NCI-H2227 treated with DMSO at 0.1 percent for 48 hours (cell line): Measurements from ENCODE around the gene RELL2.

Source experiments
- DNase-seq: peaks from one replicate; lab custom pipeline; 2025; lab: John Stamatoyannopoulos, UW

The RELL2 gene

DNA sequence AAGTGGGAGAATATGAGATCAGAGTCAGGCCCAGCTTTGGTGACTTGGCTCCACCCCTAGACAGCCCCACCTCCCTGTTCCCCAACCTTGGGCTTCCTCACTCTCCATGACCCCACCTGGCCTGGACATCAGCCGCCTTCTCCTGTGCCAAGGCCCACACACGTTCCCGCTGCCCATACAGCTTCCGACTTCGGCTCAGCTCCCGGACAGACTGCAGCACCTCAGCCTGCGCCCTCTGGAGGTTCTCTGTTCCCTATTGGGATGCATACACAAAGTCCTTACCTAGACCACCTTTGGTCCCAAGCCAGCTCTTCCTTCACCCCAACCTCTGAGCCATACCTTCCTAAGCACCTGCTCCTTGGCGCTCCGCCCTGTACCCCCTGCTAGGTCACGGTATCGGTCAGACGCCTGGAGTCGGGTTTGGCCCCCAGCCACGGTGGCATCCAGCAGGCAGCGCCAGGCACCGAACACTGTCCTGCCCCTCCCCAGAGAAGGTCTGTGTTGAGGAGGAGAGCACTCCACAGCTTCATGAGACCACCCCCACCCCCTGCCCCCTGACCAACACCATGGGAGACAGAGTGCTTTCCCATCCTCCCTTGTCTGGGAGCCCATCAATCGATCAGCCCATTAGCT is 12.4 kb downstream of the RELL2 start:
- DNase-seq: no peak

DNA sequence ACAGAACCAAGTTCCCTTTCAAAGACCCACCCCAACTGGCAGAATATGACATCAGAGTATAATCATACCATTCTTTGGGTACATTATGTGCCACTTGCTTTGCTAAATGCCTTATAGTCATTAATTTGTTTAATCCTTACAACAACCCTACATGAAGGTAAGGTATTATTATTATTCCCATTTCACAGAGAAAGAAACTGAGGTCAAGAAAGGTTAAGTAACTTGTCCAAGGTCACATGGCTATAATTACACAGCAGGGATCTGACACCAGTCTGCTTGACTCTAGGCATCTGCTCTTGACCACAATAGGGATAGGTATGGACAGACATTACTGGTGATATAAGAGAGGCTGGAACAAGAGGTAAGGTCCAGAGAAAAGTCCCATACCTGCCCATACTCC is 13.2 kb downstream of the RELL2 start:
- no peak for DNase-seq

DNA sequence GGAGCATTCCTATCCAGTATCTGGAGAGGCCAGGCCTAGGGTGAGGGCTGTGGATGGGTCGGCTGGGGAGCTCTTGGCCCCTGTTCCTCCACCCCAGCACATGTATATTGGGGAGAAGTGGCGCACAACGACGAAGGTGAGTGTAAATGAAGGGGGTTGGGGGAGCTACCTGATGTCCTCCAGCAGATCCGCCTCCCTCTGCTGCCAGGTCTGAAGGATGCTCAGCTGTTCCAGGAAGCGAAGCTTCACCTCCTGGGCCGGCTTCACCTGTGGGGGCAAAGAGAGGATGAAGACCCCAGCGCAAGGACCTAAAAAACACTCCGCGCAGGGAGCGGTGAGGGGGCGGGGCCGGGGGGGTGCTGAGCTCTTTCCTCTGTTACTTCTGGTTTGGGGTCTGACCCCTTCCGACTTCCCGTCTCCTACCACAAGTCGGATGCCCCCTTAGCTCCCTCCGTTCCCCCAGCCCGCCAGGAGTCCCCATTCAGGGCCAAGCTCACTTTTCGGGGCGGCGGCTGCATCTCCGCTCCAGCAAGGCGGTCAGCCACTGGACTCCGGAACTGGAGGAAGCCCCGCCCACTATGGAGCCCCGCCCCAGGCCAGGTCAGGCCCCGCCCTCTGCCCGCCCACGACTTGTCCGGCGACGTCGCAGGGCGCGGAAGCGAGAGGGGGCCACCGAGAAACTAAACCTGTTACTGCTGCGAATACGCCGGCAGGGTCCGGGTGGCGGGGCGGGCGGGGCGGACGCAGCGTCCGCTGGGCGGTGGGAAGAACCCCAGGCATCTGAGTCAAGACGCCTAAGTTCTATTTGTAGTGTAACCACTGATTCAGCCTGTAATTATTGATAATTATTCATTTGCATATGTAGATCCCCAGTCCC is 14.3 kb downstream of the RELL2 start, which contains the start of gene FCHSD1:
Gene FCHSD1 (minus strand): TSS at position 568 of the 877 bp plus-strand sequence. CDS start 50 bp downstream, at position 518.
- DNase-seq: peak; percentile 63

DNA sequence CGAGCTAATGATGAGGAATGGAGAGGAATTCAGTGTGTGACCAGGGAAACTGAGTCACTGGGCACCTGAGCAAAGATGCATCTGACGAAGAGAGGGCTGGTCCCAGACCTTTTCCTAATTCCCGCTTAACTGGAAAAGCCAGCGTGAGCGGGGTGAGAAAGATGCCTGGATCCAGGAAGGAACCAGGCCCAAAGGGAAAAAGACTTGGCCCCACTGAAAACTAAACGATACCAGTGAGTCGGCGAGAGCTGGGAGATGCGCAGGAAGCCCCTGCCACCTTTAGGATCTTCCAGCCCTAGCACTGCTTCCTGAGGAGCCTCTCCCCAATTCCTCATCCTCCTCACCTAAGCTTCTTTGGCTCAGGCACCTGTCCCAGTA is 14.9 kb downstream of the RELL2 start:
- no peak for DNase-seq

DNA sequence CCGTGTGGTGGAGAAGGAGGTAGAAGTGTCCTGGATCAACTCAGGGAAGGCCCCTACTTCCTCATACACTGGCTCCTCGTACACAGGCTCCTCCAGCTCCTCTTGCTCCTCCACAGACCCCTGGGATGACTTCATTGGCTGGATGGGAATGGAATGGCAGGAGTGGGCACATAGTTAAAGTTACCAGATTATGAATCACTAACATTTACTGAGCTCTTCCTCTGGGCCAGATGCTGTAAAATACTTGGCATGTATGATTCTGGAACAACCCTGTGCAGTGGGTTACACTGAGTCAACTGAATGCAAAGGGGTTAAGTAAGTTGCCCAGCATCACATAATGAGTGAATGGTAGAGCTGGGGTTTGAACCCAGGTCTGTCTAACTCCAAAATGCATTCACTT is 17.5 kb downstream of the RELL2 start:
- DNase-seq: no peak

DNA sequence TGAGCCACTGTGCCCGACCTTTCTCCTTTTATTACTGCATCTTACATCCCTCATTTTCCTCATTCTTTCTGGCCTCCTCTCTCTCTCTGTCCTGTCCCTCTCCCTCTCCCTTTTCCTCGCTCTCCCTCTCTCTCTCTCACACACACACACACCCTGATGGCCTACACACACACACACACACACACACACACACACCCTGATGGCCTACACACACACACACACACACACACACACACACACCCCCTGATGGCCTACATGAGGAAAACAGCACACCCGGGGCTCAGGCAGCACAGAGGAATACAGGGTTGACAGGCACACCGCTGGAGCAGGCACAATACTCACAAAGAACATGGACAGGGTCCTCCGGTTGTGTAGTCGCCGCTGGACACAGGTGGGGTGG is 18.2 kb downstream of the RELL2 start:
- no peak for DNase-seq

DNA sequence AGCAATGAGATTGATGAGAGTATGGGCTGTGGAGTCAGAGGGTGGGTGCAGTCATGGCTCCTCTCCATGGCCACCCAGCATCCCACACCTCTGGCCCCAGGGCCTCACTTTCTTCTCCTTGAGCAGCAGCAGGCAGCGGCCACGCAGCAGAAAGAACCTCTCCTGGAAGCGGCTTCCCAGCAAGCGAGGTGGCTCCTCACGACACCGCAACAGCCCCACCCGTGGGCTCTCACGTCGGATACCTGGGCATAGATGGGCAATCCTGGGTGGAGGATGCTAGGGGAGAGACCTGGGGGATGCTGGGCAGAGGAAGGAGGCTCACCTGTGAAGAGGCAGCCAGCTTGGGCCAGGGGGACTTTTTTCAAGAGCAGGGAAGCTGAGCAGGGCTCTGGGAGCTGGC is 19.6 kb downstream of the RELL2 start:
- DNase-seq: no peak

DNA sequence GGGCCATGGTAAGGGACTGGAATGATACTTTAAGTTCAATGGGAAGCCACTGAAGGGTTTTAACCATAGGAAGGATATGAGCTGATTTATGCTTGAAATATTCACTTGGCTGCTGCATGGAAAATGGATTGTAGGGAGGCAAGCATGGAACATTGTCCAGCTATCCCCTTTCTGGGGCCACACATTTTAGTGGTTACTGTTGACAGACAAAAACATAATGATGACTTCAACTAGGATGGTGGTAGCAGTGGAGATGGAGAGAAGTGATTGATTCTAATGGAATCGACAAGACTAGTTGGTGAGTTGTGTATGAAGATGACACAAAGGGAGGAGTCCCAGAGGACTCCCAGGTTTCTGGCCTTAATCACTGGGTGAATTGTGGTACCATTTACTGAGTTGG is 20.6 kb downstream of the RELL2 start:
- DNase-seq: no peak

DNA sequence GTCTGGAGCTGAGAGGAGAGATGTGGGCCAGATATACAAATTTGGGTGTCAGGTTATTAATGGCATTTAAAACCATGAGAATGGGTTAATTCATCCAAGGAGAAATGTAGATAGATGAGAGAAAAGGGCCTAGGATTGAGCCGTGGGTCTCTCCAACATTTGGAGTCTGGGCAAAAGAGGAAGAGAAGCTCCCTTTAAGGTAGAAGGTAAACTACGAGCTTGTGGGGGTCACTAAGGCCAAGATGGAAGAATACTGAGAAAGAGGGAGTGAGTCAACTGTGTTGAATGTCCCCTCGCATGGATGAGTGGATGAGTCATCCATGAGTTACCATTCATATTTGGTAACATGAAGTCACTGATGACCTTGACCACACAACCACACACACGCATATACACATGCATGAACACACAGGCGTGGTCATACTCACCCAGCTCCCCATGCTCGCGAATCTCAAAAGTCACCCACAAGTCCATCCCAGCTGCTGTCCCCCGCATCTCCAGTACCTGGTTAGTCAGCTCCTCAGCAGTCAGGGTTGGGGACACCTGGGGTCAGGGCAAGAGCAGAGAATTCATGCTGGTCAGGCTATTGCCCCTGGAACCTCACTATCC is 21.2 kb downstream of the RELL2 start:
- DNase-seq: no peak

DNA sequence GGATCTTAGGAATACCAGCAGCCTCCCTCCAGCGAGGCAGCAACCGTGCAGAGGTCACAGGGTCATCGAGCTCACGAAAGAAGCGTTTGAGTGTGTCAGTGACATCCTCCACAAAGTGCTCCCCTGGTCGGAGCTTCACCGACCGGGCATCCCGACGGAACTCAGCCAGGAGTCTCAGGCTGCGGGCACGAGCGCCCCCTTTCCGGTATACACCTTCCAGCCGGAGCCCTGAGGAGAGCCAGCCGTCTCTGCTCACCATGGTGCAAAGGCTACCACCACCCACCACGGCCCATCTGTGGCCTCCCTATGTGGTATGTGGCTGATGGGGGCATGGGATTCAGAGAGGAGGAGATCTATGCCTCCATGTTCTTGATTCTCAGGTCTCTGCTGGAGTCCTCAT is 25.2 kb downstream of the RELL2 start:
- DNase-seq: no peak

DNA sequence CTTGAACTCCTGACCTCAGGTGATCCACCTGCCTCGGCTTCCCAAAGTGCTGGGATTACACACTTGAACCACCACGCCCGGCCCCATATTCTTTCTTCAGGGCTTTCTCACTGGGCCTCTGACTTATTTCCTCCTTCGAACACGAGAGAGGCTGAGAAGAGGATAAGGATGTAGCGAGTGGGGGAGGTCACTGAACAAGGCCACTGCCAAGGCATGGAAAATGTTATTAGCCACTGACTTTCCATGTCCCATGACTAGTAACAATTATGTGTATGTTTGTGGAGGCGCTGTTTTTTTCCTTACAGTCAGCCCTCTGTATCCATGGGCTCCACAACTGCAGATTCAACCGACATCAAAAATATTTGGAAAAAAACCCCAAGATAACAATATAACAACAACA is 26.7 kb downstream of the RELL2 start:
- no peak for DNase-seq

DNA sequence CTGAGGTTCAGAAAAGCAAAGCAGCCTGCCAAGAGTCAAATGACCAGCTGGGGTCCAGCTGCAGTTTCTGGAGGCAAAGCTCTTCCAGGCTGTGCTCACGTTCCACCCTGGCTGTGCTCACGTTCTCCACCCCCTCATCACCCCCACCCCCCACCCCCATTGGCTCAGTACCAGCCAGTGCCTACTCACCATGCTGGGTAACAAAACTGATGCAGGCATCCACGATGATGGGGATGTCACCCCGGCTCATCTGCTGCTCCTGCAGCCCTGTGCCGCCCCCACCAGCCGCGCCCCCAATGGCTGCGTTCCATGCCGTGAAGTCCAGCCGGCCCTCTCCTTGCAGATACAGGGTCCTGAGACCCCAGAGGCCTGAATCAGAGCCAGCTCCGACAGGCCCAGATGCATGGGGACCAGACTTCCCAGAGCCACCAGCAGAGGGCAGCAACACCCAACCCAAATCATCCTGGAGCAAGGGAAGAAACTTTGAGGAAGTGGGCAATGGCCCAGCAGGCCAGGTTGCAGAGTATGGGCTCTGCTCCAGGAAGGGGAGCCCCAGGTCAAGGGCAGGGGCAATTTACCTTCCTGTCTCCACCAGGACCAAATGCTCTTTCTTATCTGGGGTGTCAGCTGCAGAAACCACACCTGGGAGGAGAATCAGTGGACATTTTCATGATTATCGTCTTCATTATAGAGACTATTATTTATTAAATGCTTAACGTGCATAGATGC is 28.1 kb downstream of the RELL2 start:
- peak; percentile 29 for DNase-seq

DNA sequence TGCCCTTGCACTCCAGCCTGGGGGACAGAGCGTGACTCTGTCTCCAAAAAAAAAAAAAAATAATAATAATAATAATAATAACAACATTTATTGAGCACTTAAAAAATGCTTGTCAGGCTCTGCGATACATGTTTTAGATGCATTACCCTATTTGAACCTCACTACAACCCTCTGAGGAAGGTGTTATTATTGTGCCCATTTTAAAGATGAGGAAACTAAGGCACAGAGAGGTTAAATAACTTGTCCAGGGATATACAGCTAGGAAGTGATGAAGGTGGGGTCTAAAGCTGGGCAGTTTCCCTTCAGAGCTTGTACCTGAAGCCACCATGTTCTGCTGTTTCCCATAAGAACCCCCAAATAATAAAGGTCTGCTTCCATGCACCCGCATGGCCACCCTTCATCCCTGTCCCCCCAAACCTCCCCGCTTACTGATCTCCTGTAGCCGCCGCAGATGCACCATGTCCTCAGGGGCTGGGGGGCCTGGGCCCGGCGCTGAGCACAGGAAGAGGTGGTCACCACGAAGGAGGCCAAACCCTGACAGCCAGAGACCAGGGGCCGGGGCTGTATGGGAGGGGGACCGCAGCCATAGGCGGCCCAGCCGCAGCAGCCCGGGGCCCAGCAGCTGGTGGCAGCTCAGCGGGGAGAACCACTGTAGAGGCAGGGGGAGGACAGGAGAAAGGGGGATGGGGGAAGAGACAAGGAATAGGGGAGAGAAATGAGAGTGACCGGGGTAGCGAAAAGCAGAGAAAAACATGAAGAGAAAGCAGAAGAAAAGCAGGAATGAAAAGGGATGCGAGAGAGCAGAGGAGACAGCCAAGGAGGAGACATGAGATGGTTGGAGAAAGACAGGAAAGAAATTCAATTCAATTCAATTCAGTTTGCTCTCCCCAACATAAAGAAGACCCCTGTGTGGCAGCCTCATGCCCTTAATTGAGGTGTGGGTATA is 29.5 kb downstream of the RELL2 start:
- DNase-seq: no peak

DNA sequence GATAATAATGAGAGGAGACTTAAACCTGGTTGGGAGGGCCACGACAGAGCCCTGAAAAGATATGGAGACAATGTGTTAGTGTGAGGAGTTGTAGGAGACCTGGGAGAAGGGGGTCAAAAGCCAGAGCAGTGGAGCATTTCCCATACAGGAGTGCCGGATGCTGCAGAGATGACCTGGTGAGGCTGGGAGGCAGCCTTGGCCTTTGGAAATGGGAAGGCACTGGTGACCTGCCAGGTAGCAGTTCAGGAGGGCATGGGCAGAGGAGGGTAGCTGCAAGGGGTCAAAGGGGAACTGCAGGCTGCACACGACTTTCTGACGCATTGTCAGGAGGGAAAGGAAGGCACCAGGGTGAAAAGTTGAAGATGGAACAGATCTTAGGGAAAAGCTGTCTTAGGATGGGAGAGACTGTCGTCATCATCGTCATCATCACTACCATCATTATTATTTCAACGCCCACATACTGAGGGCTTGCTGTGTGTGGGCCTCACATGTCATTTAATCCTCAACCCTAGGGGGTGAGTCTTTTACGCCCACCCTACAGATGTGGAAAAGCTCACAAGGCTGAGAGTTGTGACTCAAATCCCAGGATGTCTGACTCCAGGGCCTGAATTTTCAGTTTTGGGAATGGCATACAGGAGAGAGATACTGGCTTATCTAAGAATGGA is 31.9 kb downstream of the RELL2 start:
- no peak for DNase-seq

DNA sequence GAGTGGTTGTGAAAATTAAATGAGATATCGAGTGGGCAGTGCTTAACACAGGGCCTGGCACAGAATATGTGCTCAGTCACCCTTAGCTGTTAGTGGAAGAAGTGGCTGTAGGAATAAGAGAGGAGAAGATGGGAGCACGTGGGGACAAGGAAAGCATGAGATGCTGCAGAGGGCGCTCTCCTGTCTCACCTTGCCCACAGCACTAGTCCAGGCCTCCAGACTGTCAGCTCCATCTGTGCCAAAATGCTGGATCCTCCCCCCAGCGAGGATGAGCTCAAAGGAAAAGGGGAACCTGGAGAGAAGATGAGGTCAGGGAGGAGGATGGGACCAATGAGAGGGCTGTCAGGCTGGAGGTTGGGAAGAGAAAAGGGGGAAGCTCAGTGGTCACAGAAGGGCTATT is 32.7 kb downstream of the RELL2 start:
- no peak for DNase-seq

DNA sequence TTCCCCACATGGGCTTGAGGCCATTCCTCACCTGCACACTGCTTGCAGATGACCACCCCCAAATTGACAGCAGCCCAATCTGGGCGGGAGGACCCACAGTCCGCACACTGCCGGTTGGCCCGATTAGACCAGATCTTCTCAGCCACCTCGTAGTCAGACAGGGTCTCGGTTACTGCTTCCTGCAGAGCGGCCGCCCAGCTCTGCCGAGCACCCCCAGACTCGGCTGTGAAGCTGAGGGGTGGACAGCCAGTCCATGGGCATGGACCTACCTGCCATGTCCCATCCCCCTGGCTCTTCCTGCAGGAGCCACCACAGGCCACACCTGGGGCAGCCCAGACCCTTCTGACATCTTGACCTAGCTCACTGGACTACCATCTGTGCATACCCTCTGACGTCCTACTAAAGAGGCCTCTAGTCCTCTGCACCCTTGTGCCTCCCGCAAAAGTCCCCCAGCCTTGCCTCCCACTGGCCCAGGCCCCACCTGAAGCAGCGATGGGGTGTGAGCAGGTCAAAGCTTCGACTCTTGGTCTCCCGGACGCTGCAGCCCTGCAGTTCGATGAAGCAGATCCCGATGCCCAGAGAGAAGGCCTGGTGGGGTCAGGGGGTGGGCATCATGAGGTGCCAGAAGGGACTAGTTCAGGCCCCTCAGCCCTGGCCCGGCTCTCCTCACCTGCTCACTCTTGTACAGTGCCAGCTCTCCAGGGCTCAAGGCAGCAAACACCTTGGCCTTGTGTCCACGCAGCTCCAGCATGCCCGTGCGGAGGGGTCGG is 35.5 kb downstream of the RELL2 start:
- no peak for DNase-seq

DNA sequence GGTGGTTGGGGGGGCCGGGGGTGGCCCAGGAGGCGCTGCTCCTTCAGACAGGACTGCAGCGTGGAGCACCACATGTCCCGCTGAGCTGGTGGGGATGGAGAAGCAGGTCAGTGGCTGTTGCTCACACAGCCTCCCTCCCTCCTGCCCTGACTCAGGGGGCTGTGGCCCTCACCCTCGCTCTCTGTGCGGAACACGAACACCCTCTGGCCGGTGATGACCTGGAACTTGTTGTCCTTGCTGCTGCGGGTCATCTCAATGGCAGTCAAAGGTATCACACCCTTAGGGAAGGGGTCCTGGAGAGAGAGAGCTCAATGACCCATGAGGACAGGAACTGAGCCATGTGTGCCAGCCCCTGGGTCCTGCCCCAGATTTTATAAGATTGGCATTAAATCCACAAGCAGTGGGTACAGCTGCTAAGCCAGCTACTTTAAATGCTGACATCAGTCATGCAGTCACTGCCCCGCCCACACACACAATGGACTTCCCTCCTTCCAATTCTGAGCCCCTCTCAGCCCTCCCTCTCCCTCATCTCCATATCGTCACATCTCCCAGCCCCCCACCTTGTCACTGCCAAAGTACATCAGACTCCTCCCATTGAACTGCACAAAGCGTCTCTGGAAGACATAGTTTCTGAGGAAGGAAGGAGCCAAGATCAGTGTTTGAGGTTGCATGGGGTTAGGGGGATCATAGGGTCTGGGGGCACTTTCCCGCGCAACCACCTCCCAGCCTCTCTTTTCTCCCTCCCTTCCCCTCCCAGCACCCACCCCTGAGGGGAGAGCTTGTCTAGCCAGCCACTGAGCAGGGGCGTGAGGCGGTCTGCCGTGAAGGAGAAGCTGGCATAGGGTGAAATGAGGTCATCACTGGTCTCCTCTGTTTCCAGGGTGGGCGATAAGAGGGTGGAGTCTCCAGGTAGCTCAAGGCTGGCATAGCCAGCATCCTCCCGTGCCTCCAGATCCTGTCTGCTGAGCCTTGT is 36.3 kb downstream of the RELL2 start:
- peak; percentile 68 for DNase-seq

DNA sequence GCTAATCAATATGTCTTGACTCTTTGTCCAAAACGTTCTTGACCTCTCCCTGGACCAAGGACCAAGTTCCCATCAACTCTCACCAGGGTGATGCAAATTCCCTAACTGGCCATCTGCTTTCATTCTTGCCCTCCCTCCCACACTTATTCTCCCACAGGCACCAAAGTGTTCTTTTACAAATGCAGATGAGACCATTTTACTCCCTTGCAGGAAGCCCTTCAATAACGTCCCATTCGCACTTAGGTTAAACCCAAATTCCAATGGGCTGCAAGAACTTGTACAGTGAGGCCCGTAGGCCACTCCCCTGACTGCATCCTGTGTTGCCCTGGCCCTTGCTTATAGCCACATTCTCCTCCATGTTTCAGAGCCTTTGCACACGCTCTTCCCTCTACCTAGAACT is 38.0 kb downstream of the RELL2 start:
- DNase-seq: no peak

DNA sequence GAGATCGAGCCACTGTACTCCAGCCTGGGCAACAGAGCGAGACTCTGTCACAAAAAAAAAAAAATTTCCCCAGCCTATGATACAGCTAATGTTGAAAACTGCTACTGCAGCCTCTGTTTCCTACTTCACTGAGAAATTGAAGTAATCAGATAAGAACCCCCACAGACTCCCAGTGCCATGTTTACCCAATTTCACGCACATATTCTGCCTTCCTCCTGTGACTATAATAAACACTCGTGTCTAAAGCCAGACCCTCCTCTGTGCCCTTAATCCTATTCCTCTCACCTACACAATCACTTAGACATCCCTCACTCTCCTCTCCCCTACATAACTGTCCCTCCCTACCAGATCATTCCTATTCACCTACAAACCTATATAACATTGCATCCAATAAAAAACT is 38.9 kb downstream of the RELL2 start:
- DNase-seq: no peak
